GM23338 (cell line): ENCODE measurements around the gene ZNF318. TPM values are rescaled to one million over a fixed set of nuclear protein-coding genes. Genes with fewer than 3 reads are reported as not detected.
A peak's percentile ranks its signal among the peaks of the same experiment; 100 is the strongest.

Experiments
- ATAC-seq: fragments of 200-7000 bp; cut with Tn5 transposase; 3 replicates; pipeline ENCODE4 v1.9.1; 2020
- DNase-seq: peaks from one replicate; pipeline ENCODE4 v3.0.0-alpha.2; 2015; ENCODE audit warnings: low spot score
- H2AFZ ChIP-seq: fragments of 200-600 bp; sonication (generic); 2 replicates; pipeline ENCODE4 v1.8.0; 2016; ENCODE audit warnings: antibody characterized with exemption, mild to moderate bottlenecking, moderate library complexity
- H3F3A ChIP-seq: fragments of 200-600 bp; sonication (generic); replicated peaks from 2 replicates; pipeline ENCODE4 v1.8.0; 2017; ENCODE audit warnings: antibody characterized with exemption, mixed run types, low read depth
- H3K27ac ChIP-seq: fragments of 200-600 bp; sonication (generic); 2 replicates; pipeline ENCODE4 v1.6.1; 2016; ENCODE audit warnings: low read depth
- H3K27me3 ChIP-seq: fragments of 200-600 bp; sonication (generic); 2 replicates; pipeline ENCODE4 v1.8.0; 2016; ENCODE audit warnings: mild to moderate bottlenecking, mixed run types, moderate library complexity; ENCODE audit not compliant: insufficient read depth
- H3K36me3 ChIP-seq: fragments of 200-600 bp; sonication (generic); 2 replicates; pipeline ENCODE4 v1.8.0; 2016; ENCODE audit warnings: mild to moderate bottlenecking; ENCODE audit not compliant: insufficient read depth
- H3K4me1 ChIP-seq: fragments of 200-600 bp; sonication (generic); 2 replicates; pipeline ENCODE4 v1.8.0; 2016; ENCODE audit warnings: mild to moderate bottlenecking, moderate library complexity; ENCODE audit not compliant: insufficient read depth
- H3K4me2 ChIP-seq: fragments of 200-600 bp; sonication (generic); 2 replicates; pipeline ENCODE4 v1.7.1; 2017; ENCODE audit warnings: mixed run types
- H3K4me3 ChIP-seq: fragments of 200-600 bp; sonication (generic); 2 replicates; pipeline ENCODE4 v1.6.1; 2016; ENCODE audit warnings: mixed run types
- H3K79me2 ChIP-seq: fragments of 200-600 bp; sonication (generic); replicated peaks from 2 replicates; pipeline ENCODE4 v1.8.0; 2017; ENCODE audit warnings: mild to moderate bottlenecking; ENCODE audit not compliant: insufficient read depth
- H3K9me2 ChIP-seq: fragments of 200-600 bp; sonication (generic); 2 replicates; pipeline ENCODE4 v1.8.0; 2017; ENCODE audit not compliant: insufficient read depth
- H4K20me1 ChIP-seq: fragments of 200-600 bp; sonication (generic); replicated peaks from 2 replicates; pipeline ENCODE4 v1.8.0; 2017; ENCODE audit warnings: mild to moderate bottlenecking; ENCODE audit not compliant: insufficient read depth
- H3K27ac Mint-ChIP-seq: 2 replicates; pipeline ENCODE4 v1.8.0; 2020; ENCODE audit warnings: inconsistent platforms, mild to moderate bottlenecking, moderate library complexity, mixed read lengths
- H3K27me3 Mint-ChIP-seq: 3 replicates; pipeline ENCODE4 v1.8.0; 2022; ENCODE audit warnings: low read depth, mild to moderate bottlenecking, moderate library complexity, mixed read lengths, inconsistent platforms; ENCODE audit not compliant: insufficient read depth, poor library complexity
- H3K36me3 Mint-ChIP-seq: 3 replicates; pipeline ENCODE4 v1.8.0; 2021; ENCODE audit warnings: low read depth, mild to moderate bottlenecking, inconsistent platforms, moderate library complexity, mixed read lengths
- H3K4me1 Mint-ChIP-seq: 3 replicates; pipeline ENCODE4 v1.8.0; 2020; ENCODE audit warnings: mild to moderate bottlenecking, inconsistent platforms, mixed read lengths
- H3K4me3 Mint-ChIP-seq: 3 replicates; pipeline ENCODE4 v1.8.0; 2021; ENCODE audit warnings: moderate library complexity, mild to moderate bottlenecking, inconsistent platforms, mixed read lengths
- H3K9me3 Mint-ChIP-seq: 3 replicates; pipeline ENCODE4 v1.8.0; 2020; ENCODE audit warnings: moderate library complexity, mild to moderate bottlenecking, inconsistent platforms, mixed read lengths
- REST ChIP-seq: IDR thresholded peaks from one replicate; pipeline ENCODE4 v1.6.1; 2018; ENCODE audit warnings: antibody characterized with exemption; ENCODE audit not compliant: unreplicated experiment
- STAT1 ChIP-seq: IDR thresholded peaks from one replicate; pipeline ENCODE4 v1.6.1; 2016; ENCODE audit warnings: antibody characterized with exemption; ENCODE audit not compliant: unreplicated experiment
- ZNF114 ChIP-seq: fragments of 250-450 bp; sonication (Bioruptor Pico); IDR thresholded peaks from 2 replicates; pipeline ENCODE4 v1.5.0; 2020; ENCODE audit warnings: mild to moderate bottlenecking, moderate library complexity
- ZNF462 ChIP-seq: fragments of 250-450 bp; sonication (Bioruptor Pico); IDR thresholded peaks from 2 replicates; pipeline ENCODE4 v1.5.0; 2020; ENCODE audit warnings: mild to moderate bottlenecking, moderate library complexity
- polyA plus RNA-seq: library from polyadenylated mRNA; unstranded; fragments of >200 nt; fragmentation: Nextera tagmentation; extraction: Ambion mirVana; gene quantifications from 2 replicates; pipeline ENCODE4 v1.2.1, GENCODE V29; 2016
- total RNA-seq: library from RNA; depleted of rRNA; stranded (reverse); fragments of >200 nt; shearing (Covaris generic); gene quantifications from 2 replicates; pipeline ENCODE4 v1.2.3, GENCODE V29; 2014

The ZNF318 gene
- total and polyA plus RNA-seq, 2 experiments from 2014 or later, result 8.7 to 19.5 TPM

- no peak for TF ChIP-seq ZNF462 (CRISPR knock-in tag)
Measured at GRCh38 chr6:43399932-43400487, 30.6 kb upstream of the ZNF318 start (continued).

GRCh38 chr6:43396408-43397149 is 27.1 kb upstream of the ZNF318 start:
- Histone ChIP-seq H3K27ac (no peak overlapping the region), H3K79me2 (no peaks in the 10 kb centered on the region), H3F3A (no peaks in the 10 kb centered on the region), H3K27me3 (no peaks in the 10 kb centered on the region), H3K9me2 (no peaks in the 10 kb centered on the region), H4K20me1 (no peaks in the 10 kb centered on the region), H3K4me1 (0 out of 2 replicates have a peak, but pooled peaks cover 4% of the 10 kb centered on the region), H2AFZ (no peak overlapping the region; the same call in none of the 2 replicates), H3K4me3 (no peak overlapping the region), H3K36me3 (no peaks in the 10 kb centered on the region), H3K4me2 (no peak overlapping the region)
- Mint-ChIP-seq H3K9me3 (no peaks in the 10 kb centered on the region), H3K4me3 (no peak overlapping the region), H3K4me1 (peaks cover 32% of the 10 kb centered on the region), H3K27me3 (peaks cover 18% of the 10 kb centered on the region), H3K36me3 (no peaks in the 10 kb centered on the region; the same call in 2 of the 3 replicates), H3K27ac (peak overlapping the region; percentile 65)
- ATAC-seq (peak; percentile 64), DNase-seq (peak; percentile 29)
- TF ChIP-seq ZNF114 (CRISPR knock-in tag), result no peak
- no peak for TF ChIP-seq STAT1
- TF ChIP-seq REST, result no peak
